ENCODE results near the gene GARRE1. TPM values are rescaled to one million over a fixed set of nuclear protein-coding genes. Genes with fewer than 3 reads are reported as not detected.
"Not testable (repeated sequence)": the region's sequence is repeated elsewhere in the genome, so short reads cannot be mapped to it uniquely, and the experiment has no call there.

The GARRE1 gene
- total and polyA plus RNA-seq, 7 experiments from 2014 or later: 5.3 to 57.2 (median 26.1) TPM

DNA sequence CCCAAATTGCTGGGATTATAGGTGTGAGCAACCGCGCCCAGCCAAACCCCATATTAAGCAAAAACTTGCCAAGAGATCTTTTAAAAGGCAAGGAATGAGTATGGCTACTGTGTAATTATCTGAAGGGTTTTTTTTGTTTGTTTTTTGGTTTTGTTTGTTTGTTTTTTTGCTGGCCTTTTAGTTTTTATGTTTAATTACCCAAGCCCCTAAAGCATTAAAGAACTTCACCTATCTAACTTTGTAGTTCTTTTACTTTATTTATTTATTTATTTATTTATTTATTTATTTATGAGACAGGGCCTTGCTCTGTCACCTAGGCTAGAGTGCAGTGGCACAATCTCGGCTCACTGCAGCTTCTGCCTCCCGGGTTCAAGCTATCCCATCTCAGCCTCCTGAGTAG lies 40.3 kb upstream of the GARRE1 start:
- intact Hi-C loops (cut with micrococcal nuclease): no loop called here
- Histone ChIP-seq H3K9me3 (ENCODE audit: control insufficient read depth in 2 of 3, low read length in 3 of 3) (no peaks in the 10 kb centered on the region), H3K27me3 (ENCODE audit: control insufficient read depth in 2 of 2, insufficient read depth in 2 of 2, low read length in 2 of 2) (no peaks in the 10 kb centered on the region), H3K36me3 (ENCODE audit: control insufficient read depth in 2 of 3, insufficient read depth in 3 of 3, low read length in 3 of 3) (peaks cover 0 to 24% (median 5%) of the 10 kb centered on the region in 3 experiments), H3K4me1 (ENCODE audit: control insufficient read depth in 2 of 2, insufficient read depth in 2 of 2, low read length in 2 of 2) (peaks cover 12 to 15% of the 10 kb centered on the region in 2 donors), H3K27ac (ENCODE audit: low read depth, low read length) (no peak overlapping the region), H3K4me3 (ENCODE audit: low read length) (no peak overlapping the region)
- ATAC-seq (no peak), DNase-seq (no peak)
- POLR2A ChIA-PET: interaction anchor here (1.5 kb wide), 1 partner anchor 40 kb away, joined by 3 read pairs; no protein-coding TSS in a partner anchor
- CTCF ChIA-PET: interaction anchor here (1.1 kb wide), 1 partner anchor 48 kb away, joined by 3 read pairs; no protein-coding TSS in a partner anchor
- Mint-ChIP-seq H3K27me3 (no peaks in the 10 kb centered on the region), H3K36me3 (peaks cover 0 to 16% (median 7%) of the 10 kb centered on the region in 5 donors), H3K4me1 (peaks cover 15 to 52% (median 36%) of the 10 kb centered on the region in 7 donors), H3K4me3 (no peak overlapping the region), H3K9me3 (no peaks in the 10 kb centered on the region), H3K27ac (peak overlapping the region in 3 of 9 donors; percentile 8 to 62 (median 47))

- H3K27me3 Mint-ChIP-seq: no peaks in the 10 kb centered on the region
- Histone ChIP-seq H3K9me3 (ENCODE audit: control insufficient read depth in 2 of 3, low read length in 3 of 3) (no peaks in the 10 kb centered on the region), H3K4me3 (ENCODE audit: low read length) (no peak overlapping the region), H3K36me3 (ENCODE audit: control insufficient read depth in 2 of 3, insufficient read depth in 3 of 3, low read length in 3 of 3) (peaks cover 0 to 21% (median 0%) of the 10 kb centered on the region in 3 experiments), H3K27ac (ENCODE audit: low read depth, low read length) (no peak overlapping the region), H3K27me3 (ENCODE audit: control insufficient read depth in 2 of 2, insufficient read depth in 2 of 2, low read length in 2 of 2) (no peaks in the 10 kb centered on the region), H3K4me1 (ENCODE audit: control insufficient read depth in 2 of 2, insufficient read depth in 2 of 2, low read length in 2 of 2) (peaks cover 15% of the 10 kb centered on the region in 2 donors)
- intact Hi-C loops (cut with micrococcal nuclease): no loop called here
- H3K27ac Mint-ChIP-seq: peak overlapping the region in 8 of 9 donors; percentile 15 to 82 (median 54)
- ATAC-seq (no peak), DNase-seq (no peak)
- peaks cover 0 to 19% (median 13%) of the 10 kb centered on the region in 5 donors for H3K36me3 Mint-ChIP-seq
- CTCF ChIA-PET: interaction anchor here (1.1 kb wide), 1 partner anchor 47 kb away, joined by 3 read pairs; no protein-coding TSS in a partner anchor
- peak overlapping the region in 2 of 10 donors; percentile 4 to 48 for H3K4me3 Mint-ChIP-seq
- no peaks in the 10 kb centered on the region for H3K9me3 Mint-ChIP-seq
- peaks cover 15 to 59% (median 43%) of the 10 kb centered on the region in 7 donors for H3K4me1 Mint-ChIP-seq
- POLR2A ChIA-PET: interaction anchor here (0.7 kb wide), 1 partner anchor 120 kb away, joined by 3 read pairs; no protein-coding TSS in a partner anchor
Measured at GRCh38 chr19:34215006-34215665, 39.2 kb upstream of the GARRE1 start.

- no peaks in the 10 kb centered on the region for H3K27me3 Mint-ChIP-seq
- peak overlapping the region in 3 of 10 donors; percentile 4 to 48 (median 39) for H3K4me3 Mint-ChIP-seq
- intact Hi-C loops (cut with micrococcal nuclease): no loop called here
- peaks cover 13 to 64% (median 47%) of the 10 kb centered on the region in 7 donors for H3K4me1 Mint-ChIP-seq
- POLR2A ChIA-PET: interaction anchor here (0.7 kb wide), 2 partner anchors 94 to 120 kb away, joined by 3 to 4 read pairs; no protein-coding TSS in a partner anchor
- DNase-seq (peak in 2 of 9 donors; percentile 22 to 27), ATAC-seq (no peak)
- H3K4me1 ChIP-seq (ENCODE audit: control insufficient read depth in 2 of 2, insufficient read depth in 2 of 2, low read length in 2 of 2): peaks cover 15 to 19% of the 10 kb centered on the region in 2 donors
- H3K4me3 ChIP-seq (ENCODE audit: low read length): no peak overlapping the region
- H3K36me3 Mint-ChIP-seq: peaks cover 0 to 22% (median 18%) of the 10 kb centered on the region in 5 donors
- CTCF ChIA-PET: interaction anchor here (0.7 kb wide), 1 partner anchor 1034 kb away, joined by 3 read pairs; no protein-coding TSS in a partner anchor
- H3K27me3 ChIP-seq (ENCODE audit: control insufficient read depth in 2 of 2, insufficient read depth in 2 of 2, low read length in 2 of 2): no peaks in the 10 kb centered on the region
- no peaks in the 10 kb centered on the region for H3K9me3 Mint-ChIP-seq
- H3K27ac Mint-ChIP-seq: peak overlapping the region in 8 of 9 donors; percentile 15 to 82 (median 64)
- no peaks in the 10 kb centered on the region for H3K9me3 ChIP-seq (ENCODE audit: control insufficient read depth in 2 of 3, low read length in 3 of 3)
- no peak overlapping the region for H3K27ac ChIP-seq (ENCODE audit: low read depth, low read length)
- peaks cover 3 to 17% (median 5%) of the 10 kb centered on the region in 3 experiments for H3K36me3 ChIP-seq (ENCODE audit: control insufficient read depth in 2 of 3, insufficient read depth in 3 of 3, low read length in 3 of 3)
Measured at GRCh38 chr19:34215666-34216038, 38.7 kb upstream of the GARRE1 start.

DNA sequence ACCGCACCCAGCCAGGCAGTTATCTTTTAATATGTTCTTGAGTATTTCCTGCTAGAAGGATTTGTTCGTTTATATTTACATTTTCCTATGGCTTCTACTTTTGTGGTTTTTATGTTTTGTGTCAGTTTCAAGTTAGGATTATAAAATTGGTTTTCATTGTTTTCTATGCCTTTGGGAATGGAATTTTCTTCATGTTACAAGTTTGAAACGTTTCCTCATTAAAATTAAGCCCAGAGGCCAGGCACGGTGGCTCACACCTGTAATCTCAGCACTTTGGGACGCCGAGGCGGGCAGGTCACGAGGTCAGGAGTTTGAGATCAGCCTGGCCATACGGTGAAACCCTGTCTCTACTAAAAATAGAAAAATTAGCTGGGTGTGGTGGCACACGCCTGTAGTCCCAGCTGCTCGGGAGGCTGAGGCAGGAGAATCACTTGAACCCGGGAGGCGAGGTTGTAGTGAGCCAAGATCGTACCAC lies 37.6 kb upstream of the GARRE1 start:
- H3K36me3 ChIP-seq (ENCODE audit: control insufficient read depth in 2 of 3, insufficient read depth in 3 of 3, low read length in 3 of 3): peaks cover 5 to 24% (median 13%) of the 10 kb centered on the region in 3 experiments
- intact Hi-C loops (cut with micrococcal nuclease): not testable (repeated sequence)

GRCh38 chr19:34217952-34218817 lies 36.2 kb upstream of the GARRE1 start:
- intact Hi-C loops (cut with micrococcal nuclease): loop anchor here in 1 of 2 donors (1.0 to 2.0 kb wide), 6 partner anchors 36 to 211 kb away; partner anchors contain the start of genes GARRE1, LSM14A and UBA2
- H3K9me3 ChIP-seq (ENCODE audit: control insufficient read depth in 2 of 3, low read length in 3 of 3): no peaks in the 10 kb centered on the region
- H3K36me3 ChIP-seq (ENCODE audit: control insufficient read depth in 2 of 3, insufficient read depth in 3 of 3, low read length in 3 of 3): peaks cover 5 to 36% (median 27%) of the 10 kb centered on the region in 3 experiments
- H3K4me1 Mint-ChIP-seq: peaks cover 14 to 67% (median 55%) of the 10 kb centered on the region in 7 donors
- CTCF ChIA-PET: interaction anchor here (1.3 kb wide), 1 partner anchor 50 kb away, joined by 4 read pairs; no protein-coding TSS in a partner anchor
- H3K27me3 ChIP-seq (ENCODE audit: control insufficient read depth in 2 of 2, insufficient read depth in 2 of 2, low read length in 2 of 2): no peaks in the 10 kb centered on the region
- no peaks in the 10 kb centered on the region for H3K9me3 Mint-ChIP-seq
- ATAC-seq (peak; percentile 93), DNase-seq (peak in 8 of 9 donors; percentile 32 to 92 (median 90))
- H3K4me1 ChIP-seq (ENCODE audit: control insufficient read depth in 2 of 2, insufficient read depth in 2 of 2, low read length in 2 of 2): peaks cover 15 to 19% of the 10 kb centered on the region in 2 donors
- peak overlapping the region; percentile 43 to 81 (median 70) for H3K4me3 Mint-ChIP-seq
- peak overlapping the region; percentile 39 for H3K4me3 ChIP-seq (ENCODE audit: low read length)
- H3K27ac ChIP-seq (ENCODE audit: low read depth, low read length): peak overlapping the region; percentile 59
- POLR2A ChIA-PET: interaction anchor here (0.6 to 4.9 kb wide), 5 partner anchors 9 to 71 kb away, joined by 3 to 34 read pairs (median 4); partner anchors contain the start of gene LSM14A
- H3K27ac Mint-ChIP-seq: peak overlapping the region; percentile 48 to 94 (median 87)
- no peaks in the 10 kb centered on the region for H3K27me3 Mint-ChIP-seq
- peaks cover 2 to 41% (median 34%) of the 10 kb centered on the region in 5 donors for H3K36me3 Mint-ChIP-seq

More for the DNA sequence above, 37.6 kb upstream of the GARRE1 start:
- H3K4me3 ChIP-seq (ENCODE audit: low read length); H3K9me3 ChIP-seq (ENCODE audit: control insufficient read depth in 2 of 3, low read length in 3 of 3); DNase-seq; H3K27me3 ChIP-seq (ENCODE audit: control insufficient read depth in 2 of 2, insufficient read depth in 2 of 2, low read length in 2 of 2); H3K9me3 Mint-ChIP-seq; H3K27me3 Mint-ChIP-seq; CTCF ChIA-PET; H3K27ac ChIP-seq (ENCODE audit: low read depth, low read length); ATAC-seq: not testable (repeated sequence)
- H3K4me1 ChIP-seq (ENCODE audit: control insufficient read depth in 2 of 2, insufficient read depth in 2 of 2, low read length in 2 of 2): peaks cover 15 to 19% of the 10 kb centered on the region in 2 donors
- POLR2A ChIA-PET: interaction anchor here (0.6 to 1.3 kb wide), 2 partner anchors 53 to 64 kb away, joined by 4 to 6 read pairs; no protein-coding TSS in a partner anchor
- Mint-ChIP-seq H3K36me3 (peaks cover 0 to 29% (median 25%) of the 10 kb centered on the region in 5 donors), H3K4me1 (peaks cover 13 to 70% (median 56%) of the 10 kb centered on the region in 7 donors), H3K27ac (peak overlapping the region in 8 of 9 donors; percentile 41 to 91 (median 72)), H3K4me3 (peak overlapping the region in 6 of 10 donors; percentile 29 to 61 (median 42))
